NOMO-1 treated with DMSO at 0.1 percent for 48 hours (cell line): ENCODE measurements around the gene KRTAP4-6.
"Not testable (repeated sequence)": the region's sequence is repeated elsewhere in the genome, so short reads cannot be mapped to it uniquely, and the experiment has no call there.

Experiments
- DNase-seq: peaks from one replicate; lab custom pipeline; 2025; ENCODE audit not compliant: unreplicated experiment; lab: John Stamatoyannopoulos, UW

KRTAP4-6 gene

GRCh38 chr17:41140360-41141131, at the start of gene KRTAP4-6:
Gene KRTAP4-6 (minus strand): TSS chr17:41140544. CDS start chr17:41140487, 57 bp downstream.
- no peak for DNase-seq

GRCh38 chr17:41189837-41190318, 49.5 kb upstream of the KRTAP4-6 start, which contains the start of gene KRTAP9-1:
Gene KRTAP9-1 (plus strand): TSS chr17:41189887. CDS start chr17:41189887, 0 bp downstream.
- DNase-seq = not testable (repeated sequence)

GRCh38 chr17:41186872-41187271, 46.5 kb upstream of the KRTAP4-6 start:
- DNase-seq = no peak

DNA sequence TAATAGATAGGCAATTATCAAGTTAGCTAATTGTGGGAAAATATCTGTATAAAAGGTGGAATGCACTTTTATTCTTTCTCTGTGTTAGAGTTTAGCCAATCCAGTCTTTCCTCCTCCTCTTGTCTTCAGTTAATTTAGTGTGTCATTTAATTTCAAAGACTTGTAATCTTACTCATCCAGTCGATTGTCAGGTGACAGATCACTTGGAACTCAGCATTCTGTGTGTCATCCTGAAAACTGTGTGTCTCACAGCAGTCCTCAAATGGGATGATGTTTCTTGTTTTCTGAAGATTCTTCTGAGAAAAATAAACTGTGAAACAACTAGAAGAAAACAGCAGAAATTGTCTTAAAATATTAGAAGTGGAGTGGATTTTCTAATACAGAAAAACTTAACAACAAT, 44.7 kb upstream of the KRTAP4-6 start:
- no peak for DNase-seq

DNA sequence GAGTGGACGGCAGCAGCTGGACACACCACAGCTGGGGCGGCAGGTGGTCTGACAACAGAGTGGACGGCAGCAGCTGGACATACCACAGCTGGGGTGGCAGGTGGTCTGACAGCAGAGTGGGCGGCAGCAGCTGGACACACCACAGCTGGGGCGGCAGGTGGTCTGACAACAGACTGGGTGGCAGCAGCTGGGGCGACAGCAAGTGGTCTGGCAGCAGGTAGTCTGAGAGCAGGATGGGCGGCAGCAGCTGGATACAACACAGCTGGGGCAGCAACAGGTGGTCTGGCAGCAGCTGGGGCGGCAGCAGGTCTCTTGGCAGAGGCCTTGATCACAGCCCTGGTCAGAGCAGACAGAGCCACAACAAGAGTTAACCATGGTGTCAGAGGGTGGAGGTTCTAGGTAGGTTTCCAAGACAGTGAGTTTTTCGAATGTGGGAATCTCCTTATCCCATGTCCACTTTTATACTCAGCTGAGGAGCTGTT, 44.2 kb upstream of the KRTAP4-6 start, which contains the start of gene KRTAP4-1:
TSS of gene KRTAP4-1 (minus strand) at position 432 of the 482 bp plus-strand sequence. CDS start at position 375, 57 bp downstream.
- DNase-seq = no peak

- DNase-seq = no peak
Measured at GRCh38 chr17:41178843-41179616, 38.7 kb upstream of the KRTAP4-6 start.

DNA sequence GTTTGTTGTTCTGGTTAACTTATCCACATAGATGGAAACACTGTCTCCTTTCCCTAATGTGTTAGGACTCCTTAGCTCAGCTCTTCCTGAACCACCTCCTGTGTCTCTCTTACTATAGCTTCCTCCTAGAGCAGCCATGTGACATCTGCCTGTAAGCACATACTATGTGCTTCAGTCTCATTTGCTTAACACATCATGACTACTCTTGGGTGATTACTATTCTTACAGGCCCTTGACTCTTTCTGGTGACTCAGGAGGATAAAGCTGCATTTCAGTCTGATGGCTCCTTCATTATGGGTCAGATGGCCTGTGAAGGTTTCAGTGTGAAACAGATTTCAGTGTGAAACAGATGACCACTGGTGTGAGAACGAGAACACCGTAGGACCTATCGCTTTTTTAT, 38.0 kb upstream of the KRTAP4-6 start:
- DNase-seq = no peak

DNA sequence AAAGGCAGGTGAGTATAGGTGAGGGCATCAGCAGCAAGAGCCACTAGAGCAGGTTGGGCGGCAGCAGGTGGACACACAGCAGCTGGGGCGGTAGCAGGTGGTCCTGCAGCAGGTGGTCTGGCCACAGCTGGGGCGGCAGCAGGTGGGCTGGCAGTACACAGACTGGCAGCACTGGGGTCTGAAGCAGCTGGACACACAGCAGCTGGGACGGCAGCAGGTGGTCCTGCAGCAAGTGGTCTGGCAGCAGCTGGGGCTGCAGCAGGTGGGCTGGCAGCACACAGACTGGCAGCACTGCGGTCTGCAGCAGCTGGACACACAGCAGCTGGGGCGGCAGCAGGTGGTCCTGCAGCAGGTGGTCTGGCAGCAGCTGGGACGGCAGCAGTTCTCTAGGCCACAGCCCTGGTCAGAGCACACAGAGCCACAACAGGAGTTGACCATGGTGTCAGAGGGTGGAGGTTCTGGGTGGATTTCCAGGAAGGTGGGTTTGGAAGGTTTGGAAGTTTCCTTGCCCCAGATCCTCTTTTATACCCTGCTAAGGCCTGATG, 37.5 kb upstream of the KRTAP4-6 start, which contains the start of gene KRTAP4-2:
TSS of gene KRTAP4-2 (minus strand) at position 495 of the 545 bp plus-strand sequence. CDS start at position 438, 57 bp downstream.
- DNase-seq = no peak

DNA sequence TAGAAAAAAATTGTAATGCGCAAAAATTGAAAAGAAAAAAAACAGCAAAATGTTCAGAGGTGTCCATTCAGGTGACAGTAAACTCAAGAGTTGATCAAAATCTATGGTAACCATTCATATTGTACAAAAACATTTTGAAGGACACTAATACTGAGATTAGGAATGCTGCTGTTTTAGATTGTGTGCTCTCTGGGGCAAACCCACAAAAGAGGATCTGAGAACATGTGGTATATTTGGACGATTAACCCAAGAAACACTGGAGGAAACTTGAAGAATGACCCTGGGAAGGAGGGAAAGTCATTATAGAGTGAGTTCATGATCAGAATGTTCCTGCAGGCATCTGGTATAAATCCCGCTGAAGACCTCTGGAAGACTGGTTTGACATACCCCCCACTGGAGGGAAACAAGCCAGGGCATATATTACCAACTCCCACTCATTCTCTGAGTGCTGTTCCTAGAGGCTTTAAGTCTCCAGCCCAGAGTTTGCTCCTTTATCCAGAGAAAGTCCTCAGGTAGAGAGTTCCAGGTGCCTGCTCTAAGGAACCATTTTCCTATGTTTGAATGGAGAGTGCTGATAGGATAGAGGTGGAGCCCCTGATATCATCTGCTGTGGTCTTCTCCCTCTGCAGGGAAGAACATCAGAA, 36.5 kb upstream of the KRTAP4-6 start:
- peak; percentile 36 for DNase-seq

GRCh38 chr17:41171886-41172285, 31.5 kb upstream of the KRTAP4-6 start:
- DNase-seq = no peak

GRCh38 chr17:41168121-41168520, 27.8 kb upstream of the KRTAP4-6 start, which contains the start of gene KRTAP4-3:
Gene KRTAP4-3 (minus strand): TSS chr17:41168221. CDS start chr17:41168172, 49 bp downstream.
- no peak for DNase-seq

DNA sequence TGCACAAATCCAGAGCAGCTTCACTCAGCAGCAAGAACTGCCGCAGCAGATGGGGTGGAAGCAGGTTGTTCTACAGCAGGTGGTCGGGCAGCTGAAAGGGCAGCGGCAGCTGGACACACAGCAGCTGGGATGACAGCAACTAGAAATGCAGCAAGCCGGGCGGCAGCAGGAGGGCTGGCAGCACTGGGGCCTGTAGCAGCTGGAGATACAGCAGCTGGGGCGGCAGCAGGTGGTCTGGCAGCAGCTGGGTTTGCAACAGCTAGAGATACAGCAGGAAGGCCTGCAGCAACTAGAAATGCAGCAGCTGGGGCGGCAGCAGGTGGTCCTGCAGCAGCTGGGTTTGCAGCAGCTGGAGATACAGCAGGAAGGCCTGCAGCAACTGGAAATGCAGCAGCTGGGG, 27.2 kb upstream of the KRTAP4-6 start:
- no peak for DNase-seq

DNA sequence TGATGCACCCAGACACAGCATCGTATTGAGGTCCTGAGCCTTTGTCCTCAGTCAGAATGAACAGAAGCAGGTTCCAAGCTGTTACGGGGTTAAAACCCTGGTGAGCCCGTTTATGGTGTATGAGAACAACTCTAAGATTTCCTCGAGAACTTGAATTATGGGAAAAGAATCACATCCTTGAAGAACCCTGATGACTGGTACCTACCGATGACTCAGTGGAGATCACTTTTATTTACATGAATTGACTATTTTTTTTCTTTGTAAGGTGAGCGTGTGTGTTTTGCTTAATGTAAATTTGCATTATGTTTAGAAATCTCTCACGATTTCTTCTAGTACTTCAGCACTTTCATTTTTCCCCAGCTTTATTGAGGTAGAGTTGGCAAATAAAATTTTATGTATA, 23.5 kb upstream of the KRTAP4-6 start:
- no peak for DNase-seq

DNA sequence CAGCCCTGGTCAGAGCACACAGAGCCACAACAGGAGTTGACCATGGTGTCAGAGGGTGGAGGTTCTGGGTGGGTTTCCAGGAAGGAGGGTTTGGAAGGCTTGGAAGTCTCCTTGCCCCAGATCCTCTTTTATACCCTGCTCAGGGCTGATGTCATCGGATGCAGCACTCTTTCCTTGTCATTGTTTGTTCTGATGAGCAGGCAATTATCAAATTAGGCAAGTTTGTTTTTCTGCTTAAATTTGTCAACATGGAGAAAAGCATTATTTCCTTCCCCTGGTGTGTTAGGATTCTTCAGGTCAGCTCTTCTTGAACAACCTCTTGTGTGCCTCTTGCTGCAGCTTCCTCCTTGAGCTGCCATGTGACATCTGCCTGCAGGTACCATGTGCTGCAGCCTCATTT, 20.3 kb upstream of the KRTAP4-6 start, which contains the start of gene KRTAP4-4:
TSS of gene KRTAP4-4 (minus strand) at position 101 of the 400 bp plus-strand sequence. CDS start at position 44, 57 bp downstream.
- no peak for DNase-seq

- not testable (repeated sequence) for DNase-seq
Measured at GRCh38 chr17:41160190-41160589, 19.8 kb upstream of the KRTAP4-6 start.

DNA sequence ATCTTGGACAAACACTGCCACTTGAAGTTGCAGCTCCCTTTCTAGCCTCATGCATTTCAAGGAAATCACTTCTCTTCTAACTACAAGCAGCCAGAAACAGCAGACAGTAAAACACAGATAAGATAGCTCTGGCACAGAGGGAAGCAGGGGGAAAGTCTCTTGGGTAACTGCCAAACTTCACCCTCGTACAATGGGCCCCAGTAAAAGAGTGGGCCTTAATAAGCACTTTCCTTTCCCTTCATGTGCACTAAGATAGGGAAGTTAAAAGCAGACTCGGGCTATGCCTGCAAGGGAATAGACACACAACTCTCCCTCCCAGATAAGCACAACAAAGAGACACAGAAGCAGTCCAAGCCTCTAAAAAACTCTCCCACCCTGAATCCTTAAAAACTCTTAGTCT, 13.5 kb upstream of the KRTAP4-6 start:
- DNase-seq = no peak

- no peak for DNase-seq
Measured at GRCh38 chr17:41151525-41151924, 11.2 kb upstream of the KRTAP4-6 start.

GRCh38 chr17:41150026-41150425, 9.7 kb upstream of the KRTAP4-6 start:
- no peak for DNase-seq

GRCh38 chr17:41149652-41149985, 9.3 kb upstream of the KRTAP4-6 start, which contains the start of gene KRTAP4-5:
Gene KRTAP4-5 (minus strand): TSS chr17:41149825. CDS start chr17:41149767, 58 bp downstream.
- DNase-seq = no peak

DNA sequence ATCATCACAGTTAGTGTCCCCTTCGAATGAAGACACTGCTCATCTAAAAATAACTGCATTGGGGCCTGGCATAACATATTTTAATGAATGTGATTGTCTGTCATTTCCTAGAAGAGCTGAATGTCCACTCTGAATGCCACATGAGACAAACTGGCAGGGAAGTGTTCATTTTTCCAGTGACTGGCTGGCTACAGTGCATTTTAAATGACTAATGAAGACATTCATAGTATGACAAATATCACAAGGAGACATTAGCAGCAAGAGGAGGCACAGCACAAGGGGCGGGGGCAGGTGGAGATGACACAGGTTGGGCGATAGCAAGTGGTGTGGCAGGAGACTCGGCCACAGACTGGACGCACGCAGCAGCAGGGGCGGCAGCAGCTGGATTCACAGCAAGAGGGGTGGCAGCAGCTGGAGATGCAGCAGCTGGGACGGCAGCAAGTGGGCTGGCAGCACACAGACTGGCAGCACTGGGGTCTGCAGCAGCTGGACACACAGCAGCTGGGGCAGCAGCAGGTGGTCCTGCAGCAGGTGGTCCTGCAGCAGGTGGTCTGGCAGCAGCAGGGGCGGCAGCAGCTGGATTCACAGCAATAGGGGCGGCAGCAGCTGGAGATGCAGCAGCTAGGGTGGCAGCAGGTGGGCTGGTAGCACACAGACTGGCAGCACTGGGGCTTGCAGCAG, 8.8 kb upstream of the KRTAP4-6 start:
- DNase-seq = not testable (repeated sequence)
